ENCODE data around the gene ANKRA2.

DNA sequence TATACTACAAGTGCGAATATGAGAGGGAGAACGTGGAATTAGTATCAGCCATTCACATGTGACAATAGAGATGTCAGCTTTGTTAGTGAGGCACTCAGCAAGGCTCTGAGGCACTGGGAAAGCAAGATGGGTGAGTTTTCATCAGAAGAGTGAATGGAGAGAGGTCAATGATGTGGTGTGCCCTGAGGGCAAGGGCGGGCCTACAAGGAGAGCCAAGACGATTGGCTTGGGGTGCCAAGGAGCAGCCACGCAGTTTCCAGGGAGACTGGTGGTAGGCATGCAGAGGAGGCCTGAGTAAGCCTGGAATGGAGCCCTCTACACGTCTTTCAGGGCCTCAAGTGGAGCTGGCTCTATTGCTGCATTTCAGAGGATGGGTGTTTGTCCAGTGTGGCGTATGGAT, 42.5 kb downstream of the ANKRA2 start:
- TF ChIP-seq, protein P1, sequence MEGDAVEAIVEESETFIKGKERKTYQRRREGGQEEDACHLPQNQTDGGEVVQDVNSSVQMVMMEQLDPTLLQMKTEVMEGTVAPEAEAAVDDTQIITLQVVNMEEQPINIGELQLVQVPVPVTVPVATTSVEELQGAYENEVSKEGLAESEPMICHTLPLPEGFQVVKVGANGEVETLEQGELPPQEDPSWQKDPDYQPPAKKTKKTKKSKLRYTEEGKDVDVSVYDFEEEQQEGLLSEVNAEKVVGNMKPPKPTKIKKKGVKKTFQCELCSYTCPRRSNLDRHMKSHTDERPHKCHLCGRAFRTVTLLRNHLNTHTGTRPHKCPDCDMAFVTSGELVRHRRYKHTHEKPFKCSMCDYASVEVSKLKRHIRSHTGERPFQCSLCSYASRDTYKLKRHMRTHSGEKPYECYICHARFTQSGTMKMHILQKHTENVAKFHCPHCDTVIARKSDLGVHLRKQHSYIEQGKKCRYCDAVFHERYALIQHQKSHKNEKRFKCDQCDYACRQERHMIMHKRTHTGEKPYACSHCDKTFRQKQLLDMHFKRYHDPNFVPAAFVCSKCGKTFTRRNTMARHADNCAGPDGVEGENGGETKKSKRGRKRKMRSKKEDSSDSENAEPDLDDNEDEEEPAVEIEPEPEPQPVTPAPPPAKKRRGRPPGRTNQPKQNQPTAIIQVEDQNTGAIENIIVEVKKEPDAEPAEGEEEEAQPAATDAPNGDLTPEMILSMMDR (IDR thresholded peaks at IDR 0.05) = no peak
- no peak for TF ChIP-seq POLR2A (IDR thresholded peaks at IDR 0.05)
- no peak for TF ChIP-seq EP300 (IDR thresholded peaks at IDR 0.05)
